Astrocyte (in vitro differentiated cells and primary cell): ENCODE data around the gene XAGE2. TPM values are rescaled to one million over a fixed set of nuclear protein-coding genes. Genes with fewer than 3 reads are reported as not detected.

Experiments used
- DNase-seq: peaks from one replicate; pipeline ENCODE4 v3.0.0-alpha.2; 2010; ENCODE audit warnings: low read depth
- FAIRE-seq: peaks from 2 replicates; lab custom pipeline; 2011; peaks lifted over from hg19 to GRCh38; lab: Jason Lieb, UNC
- H2AFZ ChIP-seq: 2 replicates; pipeline ENCODE4 v1.6.0; 2012; ENCODE audit warnings: low read depth, low read length, inconsistent platforms
- H3K27ac ChIP-seq: 2 replicates; pipeline ENCODE4 v1.5.1; 2011; ENCODE audit warnings: low read depth, low read length, inconsistent platforms
- H3K27me3 ChIP-seq: 2 replicates; pipeline ENCODE4 v1.6.0; 2011; ENCODE audit warnings: low read length, inconsistent platforms; ENCODE audit not compliant: insufficient read depth
- H3K36me3 ChIP-seq: 2 replicates; pipeline ENCODE4 v1.5.1; 2011; ENCODE audit warnings: low read length, inconsistent platforms; ENCODE audit not compliant: insufficient read depth
- H3K4me1 ChIP-seq: 2 replicates; pipeline ENCODE4 v1.5.1; 2011; ENCODE audit warnings: low read length, inconsistent platforms; ENCODE audit not compliant: insufficient read depth
- H3K4me2 ChIP-seq: 2 replicates; pipeline ENCODE4 v1.6.0; 2012; ENCODE audit warnings: low read length, inconsistent platforms
- H3K4me3 ChIP-seq: 2 replicates; pipeline ENCODE4 v1.5.1; 2011; ENCODE audit warnings: low read depth, mild to moderate bottlenecking, low read length, inconsistent platforms; ENCODE audit not compliant: insufficient read depth
- H3K79me2 ChIP-seq: 2 replicates; pipeline ENCODE4 v1.6.0; 2012; ENCODE audit warnings: mild to moderate bottlenecking, low read length, inconsistent platforms; ENCODE audit not compliant: insufficient read depth
- H3K9ac ChIP-seq: 2 replicates; pipeline ENCODE4 v1.6.0; 2012; ENCODE audit warnings: mild to moderate bottlenecking, low read length, inconsistent platforms
- H3K9me3 ChIP-seq: 2 replicates; pipeline ENCODE4 v1.5.1; 2012; ENCODE audit warnings: low read depth, mild to moderate bottlenecking, low read length, inconsistent platforms; ENCODE audit not compliant: insufficient read depth
- H4K20me1 ChIP-seq: 2 replicates; pipeline ENCODE4 v1.6.0; 2012; ENCODE audit warnings: low read length, inconsistent platforms; ENCODE audit not compliant: insufficient read depth
- H3K27ac Mint-ChIP-seq: one replicate; pipeline ENCODE4 v1.8.0; 2021; ENCODE audit warnings: mild to moderate bottlenecking, mixed read lengths; ENCODE audit not compliant: unreplicated experiment
- H3K27me3 Mint-ChIP-seq: one replicate; pipeline ENCODE4 v1.8.0; 2021; ENCODE audit warnings: low read depth, mixed read lengths; ENCODE audit not compliant: unreplicated experiment
- H3K36me3 Mint-ChIP-seq: one replicate; pipeline ENCODE4 v1.8.0; 2021; ENCODE audit warnings: low read depth, mixed read lengths; ENCODE audit not compliant: unreplicated experiment
- H3K4me1 Mint-ChIP-seq: one replicate; pipeline ENCODE4 v1.8.0; 2021; ENCODE audit warnings: low read depth, mixed read lengths; ENCODE audit not compliant: unreplicated experiment
- H3K4me3 Mint-ChIP-seq: one replicate; pipeline ENCODE4 v1.8.0; 2021; ENCODE audit warnings: mild to moderate bottlenecking, moderate library complexity, mixed read lengths; ENCODE audit not compliant: unreplicated experiment
- H3K9me3 Mint-ChIP-seq: one replicate; pipeline ENCODE4 v1.8.0; 2021; ENCODE audit warnings: mild to moderate bottlenecking, mixed read lengths; ENCODE audit not compliant: unreplicated experiment
- CTCF ChIP-seq: IDR thresholded peaks from 2 replicates; pipeline ENCODE4 v1.5.1; 2011; ENCODE audit warnings: low read depth, mild to moderate bottlenecking, inconsistent platforms, low read length, moderate library complexity; ENCODE audit not compliant: insufficient read depth
- EZH2 ChIP-seq: IDR thresholded peaks from 2 replicates; pipeline ENCODE4 v1.6.1; 2012; ENCODE audit warnings: mild to moderate bottlenecking, low read length, inconsistent platforms; ENCODE audit not compliant: insufficient read depth
- total RNA-seq: library from RNA; stranded (reverse); gene quantifications from 2 replicates; pipeline ENCODE4 v1.2.1, GENCODE V29; 2021

Gene XAGE2
- total RNA-seq, 1 donor from 2014 or later, result not detected

- DNase-seq (no peak), FAIRE-seq (no peak)
- H4K20me1 ChIP-seq, result no peaks in the 10 kb centered on the region
- Mint-ChIP-seq H3K27ac (no peak overlapping the region), H3K4me1 (no peaks in the 10 kb centered on the region), H3K36me3 (no peaks in the 10 kb centered on the region), H3K4me3 (no peak overlapping the region), H3K27me3 (no peaks in the 10 kb centered on the region), H3K9me3 (no peaks in the 10 kb centered on the region)
- no peak overlapping the region for H3K4me2 ChIP-seq
- TF ChIP-seq CTCF, result no peak
- no peak for TF ChIP-seq EZH2
- H3K27me3 ChIP-seq, result no peaks in the 10 kb centered on the region
- H3K36me3 ChIP-seq, result no peaks in the 10 kb centered on the region
- no peaks in the 10 kb centered on the region for H3K79me2 ChIP-seq
- no peaks in the 10 kb centered on the region for H3K4me1 ChIP-seq
- no peak overlapping the region for H3K9ac ChIP-seq
- no peaks in the 10 kb centered on the region for H3K9me3 ChIP-seq
- H3K27ac ChIP-seq, result no peak overlapping the region
- H2AFZ ChIP-seq, result no peak overlapping the region
- no peak overlapping the region for H3K4me3 ChIP-seq
These were observed 16.3 kb upstream of the XAGE2 start for GRCh38 chrX:52352551-52352950.

- no peak overlapping the region for H3K4me3 Mint-ChIP-seq
- no peaks in the 10 kb centered on the region for H3K79me2 ChIP-seq
- no peaks in the 10 kb centered on the region for H3K27me3 Mint-ChIP-seq
- no peaks in the 10 kb centered on the region for H3K9me3 ChIP-seq
- no peak overlapping the region for H3K27ac ChIP-seq
- no peak for TF ChIP-seq EZH2
- TF ChIP-seq CTCF, result no peak
- H3K4me1 Mint-ChIP-seq, result no peaks in the 10 kb centered on the region
- H3K36me3 ChIP-seq, result no peaks in the 10 kb centered on the region
- no peak overlapping the region for H2AFZ ChIP-seq
- FAIRE-seq (peak; percentile 17), DNase-seq (no peak)
- H3K36me3 Mint-ChIP-seq, result no peaks in the 10 kb centered on the region
- H3K27me3 ChIP-seq, result no peaks in the 10 kb centered on the region
- no peak overlapping the region for H3K27ac Mint-ChIP-seq
- no peak overlapping the region for H3K4me3 ChIP-seq
- H3K4me1 ChIP-seq, result no peaks in the 10 kb centered on the region
- no peaks in the 10 kb centered on the region for H3K9me3 Mint-ChIP-seq
- no peaks in the 10 kb centered on the region for H4K20me1 ChIP-seq
- H3K9ac ChIP-seq, result no peak overlapping the region
- no peak overlapping the region for H3K4me2 ChIP-seq
These were observed 15.0 kb upstream of the XAGE2 start for GRCh38 chrX:52353838-52354237.

- FAIRE-seq (no peak), DNase-seq (no peak)
- Mint-ChIP-seq H3K9me3 (no peaks in the 10 kb centered on the region), H3K27ac (no peak overlapping the region), H3K4me1 (no peaks in the 10 kb centered on the region), H3K4me3 (no peak overlapping the region), H3K36me3 (no peaks in the 10 kb centered on the region), H3K27me3 (no peaks in the 10 kb centered on the region)
- Histone ChIP-seq H3K79me2 (no peaks in the 10 kb centered on the region), H3K4me3 (no peak overlapping the region), H4K20me1 (no peaks in the 10 kb centered on the region), H3K9ac (no peak overlapping the region), H2AFZ (no peak overlapping the region), H3K9me3 (no peaks in the 10 kb centered on the region), H3K27me3 (no peaks in the 10 kb centered on the region), H3K36me3 (no peaks in the 10 kb centered on the region), H3K4me2 (no peak overlapping the region), H3K4me1 (no peaks in the 10 kb centered on the region), H3K27ac (no peak overlapping the region)
- TF ChIP-seq EZH2 (no peak), CTCF (no peak)
These were observed 13.7 kb upstream of the XAGE2 start for GRCh38 chrX:52355108-52355507.
